Fibroblast of lung (primary cell): Measurements from ENCODE around the gene PXDN.

ENCODE experiments used
- EZH2 ChIP-seq: IDR thresholded peaks from 2 replicates; pipeline ENCODE4 v1.5.1; 2012; ENCODE audit warnings: low read length, control low read depth, mild to moderate bottlenecking; ENCODE audit errors: missing control alignments
- TF ChIP-seq, protein P1 (sequence below), 2 donors: IDR thresholded peaks in 1 of 2; conservative IDR thresholded peaks in 1 of 2; 1 replicate in 1 of 2; 2 replicates in 1 of 2; pipeline ENCODE4 v1.5.1; 2011 to 2012; ENCODE audit warnings: low read length in 2 of 2, control low read depth in 1 of 2, inconsistent platforms in 1 of 2, low read depth in 1 of 2, mild to moderate bottlenecking in 1 of 2

DNA sequence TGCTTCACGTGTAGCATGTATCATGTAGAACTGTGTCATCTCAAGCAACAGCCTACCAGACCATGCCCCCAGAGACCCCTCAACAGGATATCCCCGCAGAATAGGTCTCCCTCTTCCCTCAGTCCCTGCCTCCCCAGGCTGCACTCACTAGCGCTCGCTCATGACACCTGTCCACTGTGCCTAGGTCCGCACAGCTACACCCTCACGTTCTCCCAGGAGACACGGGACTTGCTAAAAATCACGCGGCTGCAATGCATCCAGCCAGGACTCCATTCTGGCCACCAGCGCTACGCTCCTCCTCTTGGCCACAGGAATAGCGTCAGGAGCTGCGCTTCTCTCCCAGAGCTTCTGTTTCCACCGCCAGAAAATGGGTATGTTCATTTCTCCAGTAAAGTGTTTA is 2.5 kb downstream of the PXDN start:
- TF ChIP-seq, protein P1, sequence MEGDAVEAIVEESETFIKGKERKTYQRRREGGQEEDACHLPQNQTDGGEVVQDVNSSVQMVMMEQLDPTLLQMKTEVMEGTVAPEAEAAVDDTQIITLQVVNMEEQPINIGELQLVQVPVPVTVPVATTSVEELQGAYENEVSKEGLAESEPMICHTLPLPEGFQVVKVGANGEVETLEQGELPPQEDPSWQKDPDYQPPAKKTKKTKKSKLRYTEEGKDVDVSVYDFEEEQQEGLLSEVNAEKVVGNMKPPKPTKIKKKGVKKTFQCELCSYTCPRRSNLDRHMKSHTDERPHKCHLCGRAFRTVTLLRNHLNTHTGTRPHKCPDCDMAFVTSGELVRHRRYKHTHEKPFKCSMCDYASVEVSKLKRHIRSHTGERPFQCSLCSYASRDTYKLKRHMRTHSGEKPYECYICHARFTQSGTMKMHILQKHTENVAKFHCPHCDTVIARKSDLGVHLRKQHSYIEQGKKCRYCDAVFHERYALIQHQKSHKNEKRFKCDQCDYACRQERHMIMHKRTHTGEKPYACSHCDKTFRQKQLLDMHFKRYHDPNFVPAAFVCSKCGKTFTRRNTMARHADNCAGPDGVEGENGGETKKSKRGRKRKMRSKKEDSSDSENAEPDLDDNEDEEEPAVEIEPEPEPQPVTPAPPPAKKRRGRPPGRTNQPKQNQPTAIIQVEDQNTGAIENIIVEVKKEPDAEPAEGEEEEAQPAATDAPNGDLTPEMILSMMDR (conservative IDR thresholded peaks at IDR 0.05 in 1 of 2, IDR thresholded peaks at IDR 0.05 in 1 of 2; ENCODE audit: low read depth in 1 of 2, low read length in 2 of 2), result no peak
- TF ChIP-seq EZH2, result no peak
